HepG2 (cell line): ENCODE data around the gene IQCH. TPM values are rescaled to one million over a fixed set of nuclear protein-coding genes. Genes with fewer than 3 reads are reported as not detected.

ENCODE experiments used
- HDAC6 ChIP-seq: fragments of 200-600 bp; sonication (generic); IDR thresholded peaks from 2 replicates; pipeline ENCODE4 v1.7.0; 2017; ENCODE audit warnings: mild to moderate bottlenecking, antibody characterized with exemption, low read length, low read depth
- HNF4G ChIP-seq, 2 experiments: sonication (generic) in 1 of 2; formaldehyde crosslinking in 1 of 2; IDR thresholded peaks; 2 replicates each; pipeline versions ENCODE4 v1.4.0 to v1.6.1; 2011 to 2020; ENCODE audit warnings: borderline replicate concordance in 2 of 2, low read depth in 2 of 2, mild to moderate bottlenecking in 2 of 2, low read length in 1 of 2, missing genetic modification reagents in 1 of 2, moderate library complexity in 1 of 2
- HOXA3 ChIP-seq: sonication (generic); formaldehyde crosslinking; IDR thresholded peaks from 2 replicates; pipeline ENCODE4 v1.5.0; 2020; ENCODE audit warnings: missing genetic modification reagents
- HOXA5 ChIP-seq: sonication (generic); formaldehyde crosslinking; IDR thresholded peaks from 2 replicates; pipeline ENCODE4 v1.4.0; 2020; ENCODE audit warnings: missing genetic modification reagents
- IRF2 ChIP-seq: IDR thresholded peaks from 2 replicates; pipeline ENCODE4 v1.6.1; 2018; ENCODE audit warnings: missing genetic modification reagents, missing compliant biosample characterization
- RARA ChIP-seq: IDR thresholded peaks from 2 replicates; pipeline ENCODE4 v1.6.1; 2016; ENCODE audit warnings: missing genetic modification reagents, missing compliant biosample characterization
- TOE1 ChIP-seq: sonication (generic); formaldehyde crosslinking; IDR thresholded peaks from 2 replicates; pipeline ENCODE4 v1.4.0; 2020; ENCODE audit warnings: mild to moderate bottlenecking, missing genetic modification reagents
- WIZ ChIP-seq: sonication (generic); formaldehyde crosslinking; IDR thresholded peaks from 2 replicates; pipeline ENCODE4 v1.5.1; 2020; ENCODE audit warnings: mild to moderate bottlenecking, missing genetic modification reagents
- ZC3H4 ChIP-seq: sonication (generic); formaldehyde crosslinking; IDR thresholded peaks from 2 replicates; pipeline ENCODE4 v1.4.0; 2020; ENCODE audit warnings: missing genetic modification reagents, borderline replicate concordance
- ZFP82 ChIP-seq: sonication (generic); formaldehyde crosslinking; IDR thresholded peaks from 2 replicates; pipeline ENCODE4 v1.5.1; 2020; ENCODE audit warnings: mild to moderate bottlenecking, missing genetic modification reagents, borderline replicate concordance
- ZNF3 ChIP-seq: IDR thresholded peaks from 2 replicates; pipeline ENCODE4 v1.7.0; 2017; ENCODE audit warnings: inconsistent platforms
- ZNF431 ChIP-seq: sonication (generic); formaldehyde crosslinking; IDR thresholded peaks from 2 replicates; pipeline ENCODE4 v1.9.0; 2022; ENCODE audit warnings: missing genetic modification reagents, low read depth, mild to moderate bottlenecking, borderline replicate concordance
- ZNF746 ChIP-seq: sonication (generic); formaldehyde crosslinking; IDR thresholded peaks from 2 replicates; pipeline ENCODE4 v1.8.0; 2022; ENCODE audit warnings: mild to moderate bottlenecking, missing genetic modification reagents
- ZNF782 ChIP-seq: sonication (generic); formaldehyde crosslinking; IDR thresholded peaks from 2 replicates; pipeline ENCODE4 v1.4.0; 2020; ENCODE audit warnings: missing genetic modification reagents, mild to moderate bottlenecking, borderline replicate concordance
- polyA plus RNA-seq, 8 experiments: library from polyadenylated mRNA; depleted of rRNA in 3 of 8; stranded (reverse) in 7 of 8; unstranded in 1 of 8; fragments of >200 nt; fragmentation: Illumina TruSeq in 4 of 8; extraction: Trizol in 4 of 8; gene quantifications; 2 replicates each; pipeline versions ENCODE4 v1.2.1 to v1.2.3, GENCODE V29; 2011 to 2016; ENCODE audit warnings: low read depth in 4 of 8, missing spikeins in 1 of 8, mixed read lengths in 1 of 8; ENCODE audit not compliant: insufficient read depth in 1 of 8
- total RNA-seq, 5 experiments: library from RNA; depleted of rRNA; stranded (reverse); fragments of >200 nt; fragmentation: Illumina TruSeq; extraction: Trizol; gene quantifications; 2 replicates each; pipeline ENCODE4 v1.2.3, GENCODE V29; 2016; ENCODE audit warnings: low read depth in 1 of 5
- TF ChIP-seq, protein P1 (sequence below): sonication (generic); formaldehyde crosslinking; IDR thresholded peaks from 2 replicates; pipeline ENCODE4 v1.5.0; 2020; ENCODE audit warnings: mild to moderate bottlenecking, missing genetic modification reagents
- TF ChIP-seq, protein P2 (sequence below): sonication (generic); formaldehyde crosslinking; IDR thresholded peaks from 2 replicates; pipeline ENCODE4 v1.5.1; 2020; ENCODE audit warnings: mild to moderate bottlenecking, missing genetic modification reagents, borderline replicate concordance
- TF ChIP-seq, protein P3 (sequence below): sonication (generic); formaldehyde crosslinking; IDR thresholded peaks from 2 replicates; pipeline ENCODE4 v1.4.0; 2020; ENCODE audit warnings: mild to moderate bottlenecking, missing genetic modification reagents
- TF ChIP-seq, protein P4 (sequence below): sonication (generic); formaldehyde crosslinking; conservative IDR thresholded peaks from 2 replicates; pipeline ENCODE4 v1.8.1; 2023; ENCODE audit warnings: missing genetic modification reagents

The IQCH gene
- total and polyA plus RNA-seq, 2 of the 13 experiments (the other 11 are each of a cell fraction or from before 2014, with no cell fraction given): 0.16 to 0.55 TPM

DNA sequence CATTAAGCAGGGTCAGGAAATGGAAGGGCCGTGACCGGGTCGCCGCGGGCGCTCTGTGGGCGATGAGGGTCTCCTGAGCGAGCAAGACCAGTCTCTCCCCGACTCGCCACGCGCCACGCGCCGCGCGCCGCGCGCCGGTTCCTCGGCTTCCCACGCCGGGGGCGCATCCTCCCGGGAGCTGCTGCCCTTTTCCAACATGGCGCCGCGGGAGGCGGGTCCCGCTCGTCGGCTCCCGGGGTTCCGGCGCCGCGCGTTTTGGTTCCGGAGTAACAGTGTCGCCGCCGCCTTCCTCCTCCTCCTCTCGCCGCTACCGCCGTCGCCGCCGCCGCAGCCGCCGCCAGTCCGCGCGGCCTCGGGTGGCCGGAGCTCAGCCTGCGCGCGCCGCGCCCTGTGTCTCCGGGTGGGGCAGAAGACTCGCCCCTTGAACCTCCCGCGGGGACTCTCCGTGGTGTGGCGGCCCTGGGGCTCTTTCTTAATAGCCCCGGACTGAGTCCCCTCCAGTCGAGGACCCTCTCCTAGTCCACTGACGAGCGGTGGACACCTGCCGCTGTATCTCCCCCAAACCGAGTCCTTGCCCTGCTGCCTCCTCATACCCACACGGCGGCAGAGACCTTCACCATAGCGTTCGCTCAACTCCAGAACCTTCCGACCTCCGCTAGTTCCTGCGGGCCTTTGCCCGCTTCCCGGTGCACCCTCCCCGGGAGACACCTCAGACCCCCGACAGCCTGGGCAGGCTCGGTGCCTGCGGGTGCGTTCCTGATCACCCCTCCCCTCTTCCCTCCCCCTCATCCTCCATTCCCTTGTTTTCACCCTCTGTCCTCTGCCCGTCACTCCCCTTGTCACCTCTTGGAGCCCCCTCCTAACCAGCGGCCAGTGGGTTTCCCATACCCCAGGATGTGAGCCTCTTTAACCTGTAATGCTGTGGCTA is 288.1 kb downstream of the IQCH start, which contains the start of gene MAP2K5 (continued):
- TF ChIP-seq ZNF782 (CRISPR knock-in tag) (no peak), HOXA3 (peak; percentile 97), RARA (no peak), HDAC6 (no peak), WIZ (no peak), HOXA5 (CRISPR knock-in tag) (no peak; the same call in none of the 2 replicates), ZC3H4 (CRISPR knock-in tag) (no peak), ZFP82 (CRISPR knock-in tag) (peak; percentile 36; the same call in 1 of the 2 replicates), TOE1 (CRISPR knock-in tag) (no peak), ZNF3 (CRISPR knock-in tag) (no peak), ZNF746 (no peak), ZNF431 (0 out of 2 replicates have a peak, but pooled peaks have one; percentile 59), HNF4G (IDR thresholded peaks at IDR 0.05; ENCODE audit: borderline replicate concordance, low read depth, low read length) (no peak), HNF4G (CRISPR knock-in tag; IDR thresholded peaks at IDR 0.05; ENCODE audit: borderline replicate concordance, low read depth) (0 out of 2 replicates have a peak, but pooled peaks have one; percentile 47), IRF2 (peak; percentile 54; the same call in 1 of the 2 replicates)
- TF ChIP-seq, protein P1, sequence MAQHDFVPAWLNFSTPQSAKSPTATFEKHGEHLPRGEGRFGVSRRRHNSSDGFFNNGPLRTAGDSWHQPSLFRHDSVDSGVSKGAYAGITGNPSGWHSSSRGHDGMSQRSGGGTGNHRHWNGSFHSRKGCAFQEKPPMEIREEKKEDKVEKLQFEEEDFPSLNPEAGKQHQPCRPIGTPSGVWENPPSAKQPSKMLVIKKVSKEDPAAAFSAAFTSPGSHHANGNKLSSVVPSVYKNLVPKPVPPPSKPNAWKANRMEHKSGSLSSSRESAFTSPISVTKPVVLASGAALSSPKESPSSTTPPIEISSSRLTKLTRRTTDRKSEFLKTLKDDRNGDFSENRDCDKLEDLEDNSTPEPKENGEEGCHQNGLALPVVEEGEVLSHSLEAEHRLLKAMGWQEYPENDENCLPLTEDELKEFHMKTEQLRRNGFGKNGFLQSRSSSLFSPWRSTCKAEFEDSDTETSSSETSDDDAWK (CRISPR knock-in tag): no peak
- TF ChIP-seq, protein P2, sequence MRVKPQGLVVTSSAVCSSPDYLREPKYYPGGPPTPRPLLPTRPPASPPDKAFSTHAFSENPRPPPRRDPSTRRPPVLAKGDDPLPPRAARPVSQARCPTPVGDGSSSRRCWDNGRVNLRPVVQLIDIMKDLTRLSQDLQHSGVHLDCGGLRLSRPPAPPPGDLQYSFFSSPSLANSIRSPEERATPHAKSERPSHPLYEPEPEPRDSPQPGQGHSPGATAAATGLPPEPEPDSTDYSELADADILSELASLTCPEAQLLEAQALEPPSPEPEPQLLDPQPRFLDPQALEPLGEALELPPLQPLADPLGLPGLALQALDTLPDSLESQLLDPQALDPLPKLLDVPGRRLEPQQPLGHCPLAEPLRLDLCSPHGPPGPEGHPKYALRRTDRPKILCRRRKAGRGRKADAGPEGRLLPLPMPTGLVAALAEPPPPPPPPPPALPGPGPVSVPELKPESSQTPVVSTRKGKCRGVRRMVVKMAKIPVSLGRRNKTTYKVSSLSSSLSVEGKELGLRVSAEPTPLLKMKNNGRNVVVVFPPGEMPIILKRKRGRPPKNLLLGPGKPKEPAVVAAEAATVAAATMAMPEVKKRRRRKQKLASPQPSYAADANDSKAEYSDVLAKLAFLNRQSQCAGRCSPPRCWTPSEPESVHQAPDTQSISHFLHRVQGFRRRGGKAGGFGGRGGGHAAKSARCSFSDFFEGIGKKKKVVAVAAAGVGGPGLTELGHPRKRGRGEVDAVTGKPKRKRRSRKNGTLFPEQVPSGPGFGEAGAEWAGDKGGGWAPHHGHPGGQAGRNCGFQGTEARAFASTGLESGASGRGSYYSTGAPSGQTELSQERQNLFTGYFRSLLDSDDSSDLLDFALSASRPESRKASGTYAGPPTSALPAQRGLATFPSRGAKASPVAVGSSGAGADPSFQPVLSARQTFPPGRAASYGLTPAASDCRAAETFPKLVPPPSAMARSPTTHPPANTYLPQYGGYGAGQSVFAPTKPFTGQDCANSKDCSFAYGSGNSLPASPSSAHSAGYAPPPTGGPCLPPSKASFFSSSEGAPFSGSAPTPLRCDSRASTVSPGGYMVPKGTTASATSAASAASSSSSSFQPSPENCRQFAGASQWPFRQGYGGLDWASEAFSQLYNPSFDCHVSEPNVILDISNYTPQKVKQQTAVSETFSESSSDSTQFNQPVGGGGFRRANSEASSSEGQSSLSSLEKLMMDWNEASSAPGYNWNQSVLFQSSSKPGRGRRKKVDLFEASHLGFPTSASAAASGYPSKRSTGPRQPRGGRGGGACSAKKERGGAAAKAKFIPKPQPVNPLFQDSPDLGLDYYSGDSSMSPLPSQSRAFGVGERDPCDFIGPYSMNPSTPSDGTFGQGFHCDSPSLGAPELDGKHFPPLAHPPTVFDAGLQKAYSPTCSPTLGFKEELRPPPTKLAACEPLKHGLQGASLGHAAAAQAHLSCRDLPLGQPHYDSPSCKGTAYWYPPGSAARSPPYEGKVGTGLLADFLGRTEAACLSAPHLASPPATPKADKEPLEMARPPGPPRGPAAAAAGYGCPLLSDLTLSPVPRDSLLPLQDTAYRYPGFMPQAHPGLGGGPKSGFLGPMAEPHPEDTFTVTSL (CRISPR knock-in tag): 0 out of 2 replicates have a peak, but pooled peaks have one; percentile 9
- TF ChIP-seq, protein P3, sequence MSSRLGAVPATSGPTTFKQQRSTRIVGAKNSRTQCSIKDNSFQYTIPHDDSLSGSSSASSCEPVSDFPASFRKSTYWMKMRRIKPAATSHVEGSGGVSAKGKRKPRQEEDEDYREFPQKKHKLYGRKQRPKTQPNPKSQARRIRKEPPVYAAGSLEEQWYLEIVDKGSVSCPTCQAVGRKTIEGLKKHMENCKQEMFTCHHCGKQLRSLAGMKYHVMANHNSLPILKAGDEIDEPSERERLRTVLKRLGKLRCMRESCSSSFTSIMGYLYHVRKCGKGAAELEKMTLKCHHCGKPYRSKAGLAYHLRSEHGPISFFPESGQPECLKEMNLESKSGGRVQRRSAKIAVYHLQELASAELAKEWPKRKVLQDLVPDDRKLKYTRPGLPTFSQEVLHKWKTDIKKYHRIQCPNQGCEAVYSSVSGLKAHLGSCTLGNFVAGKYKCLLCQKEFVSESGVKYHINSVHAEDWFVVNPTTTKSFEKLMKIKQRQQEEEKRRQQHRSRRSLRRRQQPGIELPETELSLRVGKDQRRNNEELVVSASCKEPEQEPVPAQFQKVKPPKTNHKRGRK (CRISPR knock-in tag): no peak
- TF ChIP-seq, protein P4, sequence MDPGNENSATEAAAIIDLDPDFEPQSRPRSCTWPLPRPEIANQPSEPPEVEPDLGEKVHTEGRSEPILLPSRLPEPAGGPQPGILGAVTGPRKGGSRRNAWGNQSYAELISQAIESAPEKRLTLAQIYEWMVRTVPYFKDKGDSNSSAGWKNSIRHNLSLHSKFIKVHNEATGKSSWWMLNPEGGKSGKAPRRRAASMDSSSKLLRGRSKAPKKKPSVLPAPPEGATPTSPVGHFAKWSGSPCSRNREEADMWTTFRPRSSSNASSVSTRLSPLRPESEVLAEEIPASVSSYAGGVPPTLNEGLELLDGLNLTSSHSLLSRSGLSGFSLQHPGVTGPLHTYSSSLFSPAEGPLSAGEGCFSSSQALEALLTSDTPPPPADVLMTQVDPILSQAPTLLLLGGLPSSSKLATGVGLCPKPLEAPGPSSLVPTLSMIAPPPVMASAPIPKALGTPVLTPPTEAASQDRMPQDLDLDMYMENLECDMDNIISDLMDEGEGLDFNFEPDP (CRISPR knock-in tag): no peak
